ENCODE data around the gene ULK3. TPM values are rescaled to one million over a fixed set of nuclear protein-coding genes. Genes with fewer than 3 reads are reported as not detected.

The ULK3 gene
- total RNA-seq, 1 donor from 2014 or later = 24.3 TPM

DNA sequence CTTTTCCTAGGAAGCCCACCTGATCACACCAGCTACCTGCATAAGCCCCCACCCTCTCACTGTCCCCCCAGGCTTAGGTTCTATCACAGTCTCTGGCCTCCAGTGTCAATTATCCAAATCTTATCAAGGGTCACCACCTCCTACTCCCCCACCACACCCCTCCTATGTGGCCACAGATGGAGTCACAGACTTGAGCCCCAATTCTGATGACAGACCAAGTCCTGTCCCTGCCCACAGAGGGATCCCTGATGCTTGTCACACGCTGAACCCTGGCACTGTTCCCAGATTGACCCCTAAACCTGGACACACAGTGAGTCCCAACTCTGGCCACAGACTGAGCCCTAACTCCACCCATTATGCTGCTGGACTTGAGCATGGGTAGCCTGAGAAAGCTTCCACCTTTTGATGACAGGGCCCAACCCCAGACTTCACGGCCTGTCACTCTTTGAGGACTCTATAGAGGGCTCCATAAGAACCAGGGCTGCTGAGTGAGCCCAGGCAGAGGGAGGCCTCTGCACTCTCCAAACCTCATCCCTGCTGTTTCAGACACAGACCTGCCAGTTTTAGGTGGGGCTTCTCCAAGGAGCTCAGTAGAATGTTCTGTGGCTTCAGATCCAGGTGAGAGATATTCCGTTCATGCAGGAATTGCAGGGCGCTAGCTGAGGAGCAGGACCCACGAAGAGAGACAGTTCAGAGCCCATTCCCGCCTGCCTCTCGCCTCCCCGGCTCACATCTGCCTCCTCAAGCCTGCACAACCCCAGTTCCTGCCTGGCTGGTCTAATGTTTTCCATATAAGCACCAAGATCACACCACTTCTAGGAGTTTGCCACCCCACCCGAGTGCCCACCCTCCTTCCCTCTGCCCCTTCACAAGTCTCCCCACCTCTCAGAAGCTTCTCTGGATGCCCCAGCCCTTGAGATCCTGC is 1.8 kb downstream of the ULK3 start:
- H3K27ac Mint-ChIP-seq (ENCODE audit: unreplicated experiment) = no peak overlapping the region

DNA sequence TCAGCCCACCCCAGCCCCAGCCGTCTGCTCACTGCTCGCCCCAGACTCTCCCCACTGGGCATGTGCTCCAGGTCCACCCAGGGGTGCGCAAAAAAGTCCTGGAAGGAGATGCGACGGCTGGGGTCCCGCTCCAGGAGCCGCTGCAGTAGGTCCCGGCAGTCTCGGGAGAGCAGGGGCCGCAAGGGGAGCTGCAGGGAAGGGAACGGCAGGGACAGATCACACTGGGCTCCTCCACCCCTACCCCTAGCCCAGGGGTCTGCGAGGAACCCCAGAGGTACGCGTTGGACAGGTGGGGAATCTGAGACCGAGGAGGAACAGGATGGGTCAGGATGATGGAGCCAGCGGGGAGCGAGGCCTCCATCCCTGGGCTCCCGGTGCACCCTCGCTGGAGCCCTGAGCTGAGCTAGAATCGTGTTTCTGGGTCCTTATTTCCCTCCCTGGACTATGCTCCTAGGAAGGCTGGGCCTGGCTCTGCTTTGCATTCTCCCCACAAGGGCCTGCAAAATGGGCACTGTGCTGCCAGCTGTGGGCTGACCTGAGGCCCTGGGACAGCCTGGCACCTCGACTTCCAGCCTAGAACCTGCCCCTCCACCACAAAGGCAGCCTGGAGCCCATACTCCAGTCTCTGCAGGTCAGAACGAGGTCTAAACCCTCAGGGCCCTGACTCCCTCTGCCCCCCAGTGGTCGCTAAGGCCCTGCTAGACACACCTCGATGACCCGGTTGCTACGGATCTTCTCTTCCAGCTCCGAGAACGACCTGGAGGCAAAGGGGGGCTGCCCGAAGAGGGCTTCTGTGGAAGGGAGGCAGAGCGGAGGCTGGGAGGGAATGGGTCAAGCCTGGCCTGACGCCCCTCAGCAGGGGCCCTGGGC is 3.2 kb downstream of the ULK3 start:
- Mint-ChIP-seq H3K27me3 (ENCODE audit: low read depth) (no peaks in the 10 kb centered on the region), H3K4me3 (ENCODE audit: unreplicated experiment) (no peak overlapping the region), H3K27ac (ENCODE audit: unreplicated experiment) (no peak overlapping the region), H3K36me3 (ENCODE audit: low read depth) (peaks cover 7% of the 10 kb centered on the region), H3K4me1 (ENCODE audit: low read depth) (peaks cover 22% of the 10 kb centered on the region), H3K9me3 (ENCODE audit: low read depth) (no peaks in the 10 kb centered on the region)
- TF ChIP-seq, protein P1, sequence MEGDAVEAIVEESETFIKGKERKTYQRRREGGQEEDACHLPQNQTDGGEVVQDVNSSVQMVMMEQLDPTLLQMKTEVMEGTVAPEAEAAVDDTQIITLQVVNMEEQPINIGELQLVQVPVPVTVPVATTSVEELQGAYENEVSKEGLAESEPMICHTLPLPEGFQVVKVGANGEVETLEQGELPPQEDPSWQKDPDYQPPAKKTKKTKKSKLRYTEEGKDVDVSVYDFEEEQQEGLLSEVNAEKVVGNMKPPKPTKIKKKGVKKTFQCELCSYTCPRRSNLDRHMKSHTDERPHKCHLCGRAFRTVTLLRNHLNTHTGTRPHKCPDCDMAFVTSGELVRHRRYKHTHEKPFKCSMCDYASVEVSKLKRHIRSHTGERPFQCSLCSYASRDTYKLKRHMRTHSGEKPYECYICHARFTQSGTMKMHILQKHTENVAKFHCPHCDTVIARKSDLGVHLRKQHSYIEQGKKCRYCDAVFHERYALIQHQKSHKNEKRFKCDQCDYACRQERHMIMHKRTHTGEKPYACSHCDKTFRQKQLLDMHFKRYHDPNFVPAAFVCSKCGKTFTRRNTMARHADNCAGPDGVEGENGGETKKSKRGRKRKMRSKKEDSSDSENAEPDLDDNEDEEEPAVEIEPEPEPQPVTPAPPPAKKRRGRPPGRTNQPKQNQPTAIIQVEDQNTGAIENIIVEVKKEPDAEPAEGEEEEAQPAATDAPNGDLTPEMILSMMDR (IDR thresholded peaks at IDR 0.05) = no peak
- no peak for DNase-seq (ENCODE audit: low spot score)

More for the DNA sequence above, 1.8 kb downstream of the ULK3 start:
- peak overlapping the region; percentile 28 for H3K4me3 Mint-ChIP-seq (ENCODE audit: unreplicated experiment)
- no peaks in the 10 kb centered on the region for H3K9me3 Mint-ChIP-seq (ENCODE audit: low read depth)
- no peaks in the 10 kb centered on the region for H3K27me3 Mint-ChIP-seq (ENCODE audit: low read depth)
- H3K36me3 Mint-ChIP-seq (ENCODE audit: low read depth) = peaks cover 7% of the 10 kb centered on the region
- H3K4me1 Mint-ChIP-seq (ENCODE audit: low read depth) = peaks cover 22% of the 10 kb centered on the region
- DNase-seq (ENCODE audit: low spot score) = no peak
- TF ChIP-seq, protein P1 (IDR thresholded peaks at IDR 0.05) = no peak

DNA sequence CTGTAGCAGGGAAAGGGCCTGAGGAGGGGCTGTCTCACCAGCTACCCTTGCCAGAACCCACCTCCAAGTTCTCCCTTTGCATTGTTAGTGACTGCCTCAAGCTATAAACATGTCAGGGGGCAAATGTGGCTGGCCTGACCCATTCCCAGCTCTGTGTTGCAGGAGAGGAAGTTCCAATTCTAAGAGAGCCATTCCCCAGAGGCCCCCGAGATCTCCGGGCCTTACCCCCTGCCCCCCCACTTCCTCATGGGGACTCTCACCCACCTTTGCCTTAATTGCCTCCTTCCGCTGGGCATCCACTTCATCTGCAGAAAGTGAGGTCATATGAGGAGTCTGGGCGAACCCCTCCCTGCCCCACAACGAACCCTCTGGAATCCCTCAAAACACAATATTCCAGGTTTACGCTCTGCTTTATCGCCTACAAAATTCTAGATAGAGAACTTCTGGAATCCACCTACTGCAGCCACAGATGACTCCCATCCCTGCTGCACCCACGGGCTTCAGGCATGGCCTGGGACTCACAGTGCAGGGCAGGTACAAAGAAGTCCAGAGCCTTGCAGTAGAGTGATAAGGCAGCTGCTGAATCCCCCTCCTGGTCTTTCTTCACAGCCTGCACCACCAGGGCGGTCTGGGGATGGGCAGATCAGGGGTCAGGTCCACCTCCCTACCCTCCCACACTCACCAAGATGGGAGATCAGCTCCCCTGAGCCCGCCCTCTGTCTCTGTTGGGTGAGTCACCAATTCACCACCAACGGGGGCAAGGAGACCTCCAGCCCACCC is 4.0 kb downstream of the ULK3 start:
- Mint-ChIP-seq H3K27ac (ENCODE audit: unreplicated experiment) (no peak overlapping the region), H3K27me3 (ENCODE audit: low read depth) (no peaks in the 10 kb centered on the region), H3K4me1 (ENCODE audit: low read depth) (peaks cover 22% of the 10 kb centered on the region), H3K9me3 (ENCODE audit: low read depth) (no peaks in the 10 kb centered on the region), H3K4me3 (ENCODE audit: unreplicated experiment) (no peak overlapping the region), H3K36me3 (ENCODE audit: low read depth) (peaks cover 5% of the 10 kb centered on the region)
- no peak for DNase-seq (ENCODE audit: low spot score)
- TF ChIP-seq, protein P1 (IDR thresholded peaks at IDR 0.05) = no peak

DNA sequence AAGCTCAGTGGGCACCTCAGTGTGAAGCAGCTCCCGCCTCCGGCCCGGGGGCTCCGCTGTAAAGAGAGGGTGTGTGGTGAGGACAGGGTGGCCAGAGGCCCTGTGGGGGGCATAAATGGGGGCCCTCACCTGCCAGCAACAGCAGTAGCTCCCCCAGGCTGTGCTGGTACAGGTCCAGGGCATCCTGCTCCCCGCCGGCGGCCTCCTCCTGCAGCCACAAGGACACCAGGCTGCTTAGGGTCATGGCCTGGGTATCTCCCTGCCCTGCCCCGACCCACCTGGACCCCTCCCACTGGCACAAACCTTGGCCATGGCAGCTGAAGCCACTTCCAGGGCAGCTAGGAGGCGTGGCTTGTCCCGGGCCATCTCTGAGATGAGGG is 4.8 kb downstream of the ULK3 start:
- TF ChIP-seq, protein P1 (IDR thresholded peaks at IDR 0.05) = no peak
- Mint-ChIP-seq H3K4me1 (ENCODE audit: low read depth) (peaks cover 17% of the 10 kb centered on the region), H3K27ac (ENCODE audit: unreplicated experiment) (no peak overlapping the region), H3K9me3 (ENCODE audit: low read depth) (no peaks in the 10 kb centered on the region), H3K27me3 (ENCODE audit: low read depth) (no peaks in the 10 kb centered on the region), H3K36me3 (ENCODE audit: low read depth) (peaks cover 5% of the 10 kb centered on the region), H3K4me3 (ENCODE audit: unreplicated experiment) (no peak overlapping the region)
- DNase-seq (ENCODE audit: low spot score) = no peak

All from chondrocyte (in vitro differentiated cells).